HG03175 (cell line): ENCODE results near the gene CAPN5.
"Not testable (repeated sequence)": the region's sequence is repeated elsewhere in the genome, so short reads cannot be mapped to it uniquely, and the experiment has no call there.

Experiments
- ATAC-seq: cut with Tn5 transposase; IDR thresholded peaks from one replicate; pipeline ENCODE4 v1.9.1; 2021; ENCODE audit warnings: mild to moderate bottlenecking, moderate library complexity; ENCODE audit not compliant: unreplicated experiment

The CAPN5 gene

DNA sequence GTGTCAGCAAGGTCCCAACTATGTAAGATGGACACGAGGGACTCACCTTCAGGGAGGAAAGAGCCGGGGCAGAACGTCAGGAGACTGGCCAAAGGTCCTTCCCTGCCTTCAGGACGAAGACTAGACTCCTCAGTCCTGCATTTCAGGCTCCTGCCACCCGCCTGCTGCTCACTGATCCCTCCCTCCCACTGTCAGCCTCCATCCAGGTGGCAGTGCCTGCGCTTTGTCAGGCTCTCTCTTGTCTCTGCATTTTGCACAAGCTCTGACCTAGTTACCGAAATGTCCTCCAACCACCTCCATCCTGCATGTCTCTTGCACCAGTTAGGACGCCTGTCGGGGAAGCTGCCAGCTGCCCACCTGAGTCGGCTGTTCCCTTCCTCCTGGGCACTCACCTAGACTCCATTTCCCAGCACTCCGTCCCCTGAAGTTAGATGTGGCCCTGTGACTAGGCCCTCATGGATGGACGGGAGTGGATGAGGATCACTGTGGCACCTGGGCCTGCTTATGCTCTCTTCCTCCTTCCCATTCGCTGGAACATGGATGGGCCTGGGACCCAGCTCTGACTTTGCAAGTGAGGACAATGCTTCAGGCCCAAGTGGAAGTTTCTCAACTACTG lies 24.6 kb upstream of the CAPN5 start:
- ATAC-seq: no peak

DNA sequence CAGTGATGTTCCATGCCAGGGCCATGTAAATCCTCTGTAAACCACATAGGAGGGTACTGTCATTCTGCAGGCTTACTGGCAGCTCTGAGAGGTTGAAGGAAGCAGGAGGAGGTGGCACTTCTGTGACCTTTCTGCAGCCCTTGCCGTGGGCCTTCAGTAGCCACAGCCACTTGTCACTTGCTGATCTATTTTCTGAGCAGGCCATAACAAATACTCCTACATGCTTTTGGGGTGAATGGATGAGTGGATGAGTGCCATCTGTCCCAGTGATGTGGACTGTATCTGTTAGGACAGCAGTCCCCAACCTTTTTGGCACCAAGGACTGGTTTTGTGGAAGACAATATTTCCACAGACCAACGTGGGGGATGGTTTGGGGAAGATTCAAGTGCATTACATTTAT lies 22.4 kb upstream of the CAPN5 start:
- no peak for ATAC-seq

DNA sequence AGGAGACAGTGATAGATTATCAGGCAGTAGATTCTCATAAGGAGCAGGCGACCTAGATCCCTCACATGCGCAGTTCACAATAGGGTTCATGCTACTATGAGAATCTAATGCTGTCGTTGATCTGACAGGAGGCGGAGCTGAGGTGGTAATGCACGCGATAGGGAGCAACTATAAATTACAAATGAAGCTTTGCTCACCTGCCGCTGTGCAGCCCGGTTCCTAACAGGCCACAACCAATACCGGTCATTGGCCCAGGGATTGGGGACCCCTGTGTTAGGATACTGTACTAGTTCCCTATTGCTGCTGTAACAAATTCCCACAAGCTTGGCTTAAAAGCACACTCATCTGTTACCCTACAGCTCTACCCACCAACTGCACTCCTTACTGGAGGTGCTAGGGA lies 21.9 kb upstream of the CAPN5 start:
- ATAC-seq: no peak

GRCh38 chr11:77046060-77046501 lies 20.7 kb upstream of the CAPN5 start:
- ATAC-seq: peak; percentile 52

DNA sequence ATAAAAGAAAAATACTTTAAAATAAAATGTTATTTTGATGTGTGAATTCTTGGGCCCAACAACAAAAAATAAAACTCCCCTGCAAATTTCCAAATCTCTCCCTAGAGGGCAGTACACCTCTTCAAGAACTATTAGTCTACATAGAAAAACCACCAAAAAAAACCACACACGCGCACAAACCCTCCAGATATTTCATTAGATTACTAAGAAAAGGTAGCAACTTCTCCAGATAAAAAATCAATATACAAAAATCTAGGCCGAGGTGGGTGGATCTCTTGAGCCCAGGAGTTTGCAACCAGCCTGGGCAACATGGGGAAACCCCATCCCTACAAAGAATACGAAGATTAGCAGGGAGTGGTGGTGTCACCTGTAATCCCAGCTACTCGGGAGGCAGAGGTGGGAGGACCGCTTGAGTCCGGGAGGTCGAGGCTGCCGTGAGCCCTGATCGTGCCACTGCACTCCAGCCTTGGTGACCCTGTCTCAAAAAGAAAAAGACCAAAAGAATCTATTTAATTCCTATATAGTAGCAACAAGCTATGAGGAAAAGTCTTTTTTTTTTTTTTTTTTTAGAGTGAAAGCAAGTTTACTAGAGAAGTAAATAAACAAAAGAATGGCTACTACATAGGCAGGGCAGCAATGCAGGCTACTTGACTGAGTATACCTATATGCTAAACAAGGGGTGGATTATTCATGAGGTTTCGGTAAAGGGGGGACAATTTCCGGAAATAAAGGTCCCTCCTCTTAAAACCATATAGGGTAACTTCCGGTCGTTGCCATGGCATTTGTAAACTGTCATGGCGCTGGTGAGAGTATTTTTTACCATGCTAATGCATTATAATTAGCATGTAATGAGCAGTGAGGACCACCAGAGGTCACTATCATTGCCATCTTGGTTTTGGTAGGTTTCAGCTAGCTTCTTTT lies 19.5 kb upstream of the CAPN5 start:
- peak; percentile 84 for ATAC-seq

DNA sequence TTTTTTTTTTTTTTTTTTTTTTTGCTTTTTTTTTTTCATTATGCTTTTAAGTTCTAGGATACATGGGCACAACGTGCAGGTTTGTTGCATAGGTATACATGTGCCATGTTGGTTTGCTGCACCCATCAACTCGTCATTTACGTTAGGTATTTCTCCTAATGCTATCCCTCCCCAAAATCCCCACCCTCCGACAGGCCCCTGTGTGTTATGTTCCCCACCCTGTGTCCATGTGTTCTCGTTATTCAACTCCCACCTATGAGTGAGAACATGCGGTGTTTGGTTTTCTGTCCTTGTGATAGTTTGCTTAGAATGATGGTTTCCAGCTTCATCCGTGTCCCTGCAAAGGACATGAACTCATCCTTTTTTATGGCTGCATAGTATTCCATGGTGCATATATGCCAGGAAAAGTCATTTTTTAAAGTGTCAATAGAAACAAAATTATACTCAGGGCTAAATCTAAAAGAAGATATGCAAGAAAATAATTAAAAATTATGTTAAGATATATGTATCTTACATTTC lies 18.8 kb upstream of the CAPN5 start:
- not testable (repeated sequence) for ATAC-seq

DNA sequence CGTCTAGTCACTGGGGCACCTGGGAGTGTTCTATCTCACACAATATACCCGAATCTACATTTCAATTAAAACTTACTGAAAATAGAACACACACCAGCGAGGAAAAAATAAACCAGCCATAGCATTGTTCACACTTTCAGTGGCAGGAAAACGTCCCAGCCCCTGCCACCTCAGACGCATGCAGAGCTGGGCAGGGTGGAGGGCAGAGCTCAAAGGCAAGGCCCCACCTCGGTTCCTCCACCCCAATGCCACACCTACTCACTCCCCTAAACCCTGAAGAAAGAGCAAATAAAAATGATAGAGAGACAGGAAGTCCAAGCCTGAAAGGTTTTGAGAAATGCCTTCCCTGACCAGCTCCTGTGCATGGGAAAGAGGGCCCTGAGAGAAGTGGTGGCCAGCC lies 17.7 kb upstream of the CAPN5 start:
- no peak for ATAC-seq

- no peak for ATAC-seq
Observed at GRCh38 chr11:77051511-77051910, 15.3 kb upstream of the CAPN5 start.

- no peak for ATAC-seq
Observed at GRCh38 chr11:77052518-77052917, 14.3 kb upstream of the CAPN5 start.

GRCh38 chr11:77053217-77054015 lies 13.4 kb upstream of the CAPN5 start:
- no peak for ATAC-seq

GRCh38 chr11:77054084-77054483 lies 12.7 kb upstream of the CAPN5 start:
- ATAC-seq: no peak

- no peak for ATAC-seq
Observed at GRCh38 chr11:77055101-77055561, 11.6 kb upstream of the CAPN5 start.

DNA sequence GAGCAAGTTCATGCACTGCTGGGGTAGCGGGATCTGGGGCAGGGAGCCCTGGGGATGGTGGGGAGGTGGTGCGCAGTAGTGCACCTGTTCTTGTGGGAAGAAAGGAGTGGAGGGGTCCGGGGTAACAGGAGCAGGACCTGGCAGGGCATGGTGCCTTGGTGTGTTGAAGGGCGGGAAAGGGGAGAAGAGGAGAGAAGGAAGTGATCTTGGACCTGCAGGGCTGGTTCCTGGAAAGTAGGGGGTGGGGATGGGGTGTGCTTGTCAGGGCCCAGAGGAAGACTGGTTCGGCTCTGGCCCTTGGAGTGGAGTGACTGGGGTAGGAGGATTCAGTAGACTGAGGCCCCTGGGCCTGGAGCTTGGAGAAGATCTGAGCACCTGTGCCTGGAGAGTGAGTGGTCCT lies 10.9 kb upstream of the CAPN5 start:
- ATAC-seq: no peak

DNA sequence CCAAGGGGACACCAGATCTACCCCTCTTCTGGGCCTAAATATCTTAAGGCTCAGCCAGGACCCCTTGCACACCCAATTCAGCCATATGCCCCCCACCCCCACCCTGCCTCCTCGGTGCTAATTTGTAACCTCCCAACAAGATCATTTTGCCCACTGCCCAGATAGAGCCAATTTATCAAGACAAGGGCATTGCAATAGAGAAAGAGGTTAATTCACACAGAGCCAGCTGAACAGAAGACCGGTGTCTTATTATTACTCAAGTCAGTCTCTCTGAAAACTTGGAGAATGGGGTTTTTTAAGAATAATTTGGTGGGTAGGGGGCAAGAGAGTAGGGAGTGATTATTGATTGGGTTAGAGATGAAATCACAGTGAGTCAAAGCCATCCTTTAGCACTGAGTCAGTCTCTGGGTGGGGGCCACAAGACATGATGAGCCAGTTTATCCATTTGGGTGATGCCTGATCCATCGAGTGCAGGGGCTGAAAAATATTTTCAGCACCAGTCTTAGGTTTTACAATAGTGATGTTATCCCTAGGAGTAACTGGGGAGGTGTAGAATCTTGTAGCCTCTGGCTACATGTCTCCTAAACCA lies 9.9 kb upstream of the CAPN5 start:
- ATAC-seq: no peak

DNA sequence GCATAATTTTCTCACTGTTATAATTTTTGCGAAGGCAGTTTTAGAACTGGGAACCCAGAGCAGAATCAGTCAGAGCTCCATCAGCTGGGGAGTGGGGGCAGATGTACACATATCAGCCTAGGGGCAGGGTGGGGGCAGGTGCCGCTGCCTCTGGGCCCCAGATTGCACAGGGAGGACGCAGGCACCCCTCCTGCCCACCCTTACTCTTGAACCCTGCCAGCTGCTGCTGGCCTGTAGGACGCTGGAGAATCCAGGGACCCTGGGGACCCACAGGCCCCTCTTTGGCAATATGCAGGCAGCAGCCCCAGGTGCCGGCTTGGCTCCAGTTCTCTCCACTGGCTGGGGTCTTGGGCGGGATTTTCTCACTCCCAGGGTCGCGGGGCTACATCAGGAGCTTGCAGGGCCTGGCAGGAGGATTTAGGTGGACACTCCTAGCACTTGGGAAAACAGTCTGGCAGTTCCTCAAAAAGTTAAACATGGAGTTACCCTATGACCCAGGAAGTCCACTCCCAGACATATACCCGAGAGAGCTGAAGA lies 8.8 kb upstream of the CAPN5 start:
- ATAC-seq: no peak

- ATAC-seq: no peak
Observed at GRCh38 chr11:77058900-77059299, 7.9 kb upstream of the CAPN5 start.

DNA sequence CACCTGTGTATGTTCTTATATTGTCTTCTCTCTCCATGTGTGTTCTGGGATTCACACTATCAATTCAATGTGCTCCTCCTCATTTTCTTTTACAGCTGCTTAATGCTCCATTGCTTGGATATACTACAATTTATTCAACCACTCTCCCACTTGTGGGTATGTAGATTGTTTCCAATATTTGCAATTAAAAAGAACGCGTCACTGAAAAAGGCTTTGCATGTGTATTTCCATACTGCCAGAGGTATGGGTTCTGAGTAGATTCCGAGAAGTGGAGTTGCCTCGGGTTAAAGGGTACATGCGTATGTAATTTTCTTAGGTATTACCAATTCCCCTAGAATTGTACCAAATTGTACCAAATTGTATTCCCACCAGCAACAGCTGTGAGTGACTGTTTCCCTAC lies 7.0 kb upstream of the CAPN5 start:
- no peak for ATAC-seq

- no peak for ATAC-seq
Observed at GRCh38 chr11:77060234-77060633, 6.5 kb upstream of the CAPN5 start.

DNA sequence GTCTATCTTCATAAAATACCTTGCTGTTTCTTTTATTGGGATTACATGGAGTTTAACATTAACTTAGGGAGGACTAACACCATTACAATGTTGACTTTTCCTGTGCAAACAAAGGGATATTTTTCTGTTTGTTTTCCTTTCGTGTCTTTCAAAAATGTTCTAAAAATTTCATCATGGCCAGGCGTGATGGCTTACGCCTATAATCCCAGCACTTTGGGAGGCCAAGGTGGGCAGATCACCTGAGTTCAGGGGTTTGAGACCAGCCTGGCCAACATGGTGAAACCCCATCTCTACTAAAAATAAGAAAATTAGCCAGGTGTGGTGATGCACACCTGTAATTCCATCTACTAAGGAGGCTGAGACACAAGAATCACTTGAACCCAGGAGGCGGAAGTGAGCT lies 5.5 kb upstream of the CAPN5 start:
- ATAC-seq: not testable (repeated sequence)

DNA sequence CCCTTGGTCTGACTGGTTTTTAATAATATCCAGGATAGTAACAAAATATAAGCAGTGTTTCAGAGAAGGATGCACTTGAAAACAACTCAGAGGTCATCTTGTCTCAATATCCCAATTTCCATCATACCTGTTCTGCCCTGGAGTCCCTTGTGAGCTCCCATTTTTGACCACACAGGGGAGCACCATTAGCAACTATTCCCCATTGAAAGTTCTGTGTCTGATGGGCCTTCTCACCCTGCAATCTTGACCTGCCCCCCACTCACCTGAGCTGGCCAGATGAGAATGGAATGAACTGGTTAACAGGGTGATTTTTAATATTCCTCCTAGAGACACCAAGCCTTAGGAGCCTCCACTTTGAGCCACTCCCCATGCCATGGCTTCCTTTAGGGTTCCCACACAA lies 3.8 kb upstream of the CAPN5 start:
- no peak for ATAC-seq

GRCh38 chr11:77063407-77063806 lies 3.4 kb upstream of the CAPN5 start:
- ATAC-seq: no peak
